B cell (primary cell): ENCODE data around the gene OR9A2. TPM values are rescaled to one million over a fixed set of nuclear protein-coding genes. Genes with fewer than 3 reads are reported as not detected.

Experiments used
- ATAC-seq: fragments of 200-7000 bp; cut with Tn5 transposase; one replicate; pipeline ENCODE4 v1.10.0; 2021; ENCODE audit warnings: low read depth, mild to moderate bottlenecking, moderate number of reproducible peaks, moderate library complexity
- CTCF ChIA-PET: fragments of 350-600 bp; sonication (Branson Sonifier 250); formaldehyde crosslinking; loops from one replicate; lab custom pipeline; 2021; ENCODE audit warnings: antibody characterized with exemption, inconsistent platforms; lab: Charles Lee
- POLR2A ChIA-PET: fragments of 350-600 bp; sonication (Branson Sonifier 250); formaldehyde crosslinking; loops from one replicate; lab custom pipeline; 2021; ENCODE audit warnings: antibody characterized with exemption; lab: Charles Lee
- DNase-seq: peaks from one replicate; pipeline ENCODE4 v3.0.0; 2013
- H2AFZ ChIP-seq: 2 replicates; pipeline ENCODE4 v1.6.1; 2012; ENCODE audit warnings: mild to moderate bottlenecking, low read depth, low read length; ENCODE audit not compliant: insufficient read depth, poor library complexity, severe bottlenecking
- H3K27ac ChIP-seq, 2 donors: 1 replicate in 1 of 2; 2 replicates in 1 of 2; pipeline ENCODE4 v1.5.1; 2012 to 2013; ENCODE audit warnings: low read length in 2 of 2, mild to moderate bottlenecking in 2 of 2, moderate library complexity in 1 of 2
- H3K27me3 ChIP-seq, 4 experiments: fragments of 200-600 bp in 1 of 4; sonication (generic) in 1 of 4; replicated peaks in 1 of 4; 1 replicate in 2 of 4; 2 replicates in 2 of 4; pipeline versions ENCODE4 v1.6.1 to v1.7.0; 2013 to 2016; ENCODE audit warnings: low read length in 3 of 4, mild to moderate bottlenecking in 2 of 4, mixed read lengths in 1 of 4, moderate library complexity in 1 of 4; ENCODE audit not compliant: insufficient read depth in 4 of 4, control insufficient read depth in 3 of 4; ENCODE audit errors: control extremely low read depth in 1 of 4
- H3K36me3 ChIP-seq, 2 experiments: replicated peaks in 1 of 2; 1 replicate in 1 of 2; 2 replicates in 1 of 2; pipeline versions ENCODE4 v1.6.1 to v1.7.1; 2013; ENCODE audit warnings: low read length in 1 of 2; ENCODE audit not compliant: insufficient read depth in 2 of 2, control insufficient read depth in 1 of 2; ENCODE audit errors: control extremely low read depth in 1 of 2, extremely low read depth in 1 of 2
- H3K4me1 ChIP-seq, 2 donors: fragments of 200-600 bp in 1 of 2; sonication (generic) in 1 of 2; 1 replicate in 1 of 2; 2 replicates in 1 of 2; pipeline versions ENCODE4 v1.5.1 to v1.6.1; 2013 to 2017; ENCODE audit warnings: low read length in 2 of 2; ENCODE audit not compliant: control insufficient read depth in 2 of 2, insufficient read depth in 2 of 2
- H3K4me2 ChIP-seq: replicated peaks from 2 replicates; pipeline ENCODE3; 2012; ENCODE audit warnings: mild to moderate bottlenecking, low read depth, low read length; ENCODE audit not compliant: poor library complexity, severe bottlenecking
- H3K4me3 ChIP-seq, 5 experiments: fragments of 200-600 bp in 1 of 5; sonication (generic) in 1 of 5; 1 replicate in 3 of 5; 2 replicates in 2 of 5; pipeline versions ENCODE4 v1.5.1 to v1.7.0; 2011 to 2016; ENCODE audit warnings: low read length in 4 of 5, mild to moderate bottlenecking in 4 of 5, low read depth in 2 of 5, control low read depth in 1 of 5, moderate library complexity in 1 of 5; ENCODE audit not compliant: insufficient read depth in 1 of 5; ENCODE audit errors: control extremely low read depth in 1 of 5, extremely low read depth in 1 of 5
- H3K79me2 ChIP-seq: fragments of 200-600 bp; sonication (generic); one replicate; pipeline ENCODE4 v1.6.0; 2016; ENCODE audit warnings: low read length; ENCODE audit not compliant: control insufficient read depth, insufficient read depth
- H3K9ac ChIP-seq: fragments of 200-600 bp; sonication (generic); 2 replicates; pipeline ENCODE4 v1.6.1; 2017; ENCODE audit warnings: mild to moderate bottlenecking, low read length, moderate library complexity
- H3K9me3 ChIP-seq, 3 donors: one replicate each; pipeline versions ENCODE4 v1.6.1 to v1.7.1; 2013; ENCODE audit warnings: low read length in 2 of 3; ENCODE audit not compliant: control insufficient read depth in 2 of 3, insufficient read depth in 1 of 3; ENCODE audit errors: control extremely low read depth in 1 of 3
- H4K20me1 ChIP-seq: 2 replicates; pipeline ENCODE4 v1.6.0; 2012; ENCODE audit warnings: mild to moderate bottlenecking, low read length; ENCODE audit not compliant: insufficient read depth, control insufficient read depth, poor library complexity, severe bottlenecking
- H3K27ac Mint-ChIP-seq: one replicate; pipeline ENCODE4 v1.8.0; 2021; ENCODE audit warnings: mixed read lengths
- H3K27me3 Mint-ChIP-seq: one replicate; pipeline ENCODE4 v1.8.0; 2021; ENCODE audit warnings: mixed read lengths
- H3K4me1 Mint-ChIP-seq: one replicate; pipeline ENCODE4 v1.8.0; 2021; ENCODE audit warnings: mixed read lengths
- H3K4me3 Mint-ChIP-seq: one replicate; pipeline ENCODE4 v1.8.0; 2021; ENCODE audit warnings: mixed read lengths
- H3K9me3 Mint-ChIP-seq: one replicate; pipeline ENCODE4 v1.8.0; 2022; ENCODE audit warnings: mixed read lengths; ENCODE audit not compliant: insufficient read depth
- CTCF ChIP-seq: fragments of 200-600 bp; IDR thresholded peaks from one replicate; pipeline ENCODE4 v1.8.0; 2022; ENCODE audit warnings: antibody characterized with exemption, mild to moderate bottlenecking
- EZH2 ChIP-seq: IDR thresholded peaks from 2 replicates; pipeline ENCODE4 v1.6.1; 2012; ENCODE audit warnings: borderline replicate concordance, low read depth, mild to moderate bottlenecking, moderate library complexity, low read length; ENCODE audit not compliant: insufficient read depth, poor library complexity, severe bottlenecking
- intact Hi-C: fragments of 100-400 bp; cut with micrococcal nuclease; formaldehyde crosslinking; loops from one replicate; pipeline ENCODE4 v1.10.0; 2022
- polyA plus RNA-seq: library from polyadenylated mRNA; depleted of rRNA; stranded (reverse); fragments of >200 nt; gene quantifications from 2 replicates; pipeline ENCODE4 v1.2.3, GENCODE V29; 2012
- total RNA-seq, 2 donors: library from RNA; stranded (reverse); fragments of 120-200 nt in 1 of 2; gene quantifications; 1 replicate in 1 of 2; 2 replicates in 1 of 2; pipeline versions ENCODE4 v1.2.3 to v1.2.4, GENCODE V29; 2013 to 2022

OR9A2 gene
- total and polyA plus RNA-seq, 2 donors (not counting 1 experiment from before 2014, with no cell fraction given) = not detected

GRCh38 chr7:143023047-143023446 is 3.9 kb downstream of the OR9A2 start:
- Histone ChIP-seq H3K79me2 (no peaks in the 10 kb centered on the region), H3K27me3 (no peaks in the 10 kb centered on the region), H3K36me3 (no peaks in the 10 kb centered on the region), H3K9ac (no peak overlapping the region), H2AFZ (no peak overlapping the region), H3K4me3 (no peak overlapping the region), H4K20me1 (no peaks in the 10 kb centered on the region), H3K4me2 (no peak overlapping the region), H3K27ac (no peak overlapping the region), H3K4me1 (peaks cover 4 to 8% of the 10 kb centered on the region in 2 donors), H3K9me3 (peaks cover 0 to 6% (median 0%) of the 10 kb centered on the region in 3 donors)
- TF ChIP-seq CTCF (no peak), EZH2 (no peak)
- intact Hi-C loops = no loop called here
- no peak for ATAC-seq
- Mint-ChIP-seq H3K4me3 (no peak overlapping the region), H3K4me1 (peaks cover 17% of the 10 kb centered on the region), H3K27me3 (no peaks in the 10 kb centered on the region), H3K9me3 (no peaks in the 10 kb centered on the region), H3K27ac (no peak overlapping the region)
- DNase-seq = no peak
- ChIA-PET POLR2A (no interaction called here), CTCF (interaction anchor here (0.8 to 1.3 kb wide), 3 partner anchors 14 to 386 kb away, joined by 3 to 6 read pairs (median 3); no protein-coding TSS in a partner anchor)

- Histone ChIP-seq H3K36me3 (no peaks in the 10 kb centered on the region), H3K79me2 (no peaks in the 10 kb centered on the region), H3K9ac (no peak overlapping the region), H4K20me1 (no peaks in the 10 kb centered on the region), H2AFZ (no peak overlapping the region), H3K4me1 (peaks cover 45 to 49% of the 10 kb centered on the region in 2 donors), H3K4me2 (no peak overlapping the region), H3K27me3 (no peaks in the 10 kb centered on the region), H3K4me3 (no peak overlapping the region), H3K27ac (no peak overlapping the region), H3K9me3 (peaks cover 0 to 6% (median 0%) of the 10 kb centered on the region in 3 donors)
- H3K9me3 Mint-ChIP-seq = no peaks in the 10 kb centered on the region
- POLR2A ChIA-PET = no interaction called here
- TF ChIP-seq EZH2 (no peak), CTCF (no peak)
- DNase-seq (no peak), ATAC-seq (no peak)
- H3K27me3 Mint-ChIP-seq = no peaks in the 10 kb centered on the region
- H3K4me3 Mint-ChIP-seq = no peak overlapping the region
- CTCF ChIA-PET = interaction anchor here (1.4 to 24.7 kb wide), 5 partner anchors 10 to 200 kb away, joined by 3 to 809 read pairs (median 10); partner anchors contain the start of gene TAS2R40
- intact Hi-C loops = no loop called here
- H3K27ac Mint-ChIP-seq = no peak overlapping the region
- H3K4me1 Mint-ChIP-seq = peaks cover 57% of the 10 kb centered on the region
Observed at GRCh38 chr7:143018931-143019330, 8.0 kb downstream of the OR9A2 start.
